ENCODE results near the gene NPHS1.
A peak's percentile ranks its signal among the peaks of the same experiment; 100 is the strongest.

Gene NPHS1, protein sequence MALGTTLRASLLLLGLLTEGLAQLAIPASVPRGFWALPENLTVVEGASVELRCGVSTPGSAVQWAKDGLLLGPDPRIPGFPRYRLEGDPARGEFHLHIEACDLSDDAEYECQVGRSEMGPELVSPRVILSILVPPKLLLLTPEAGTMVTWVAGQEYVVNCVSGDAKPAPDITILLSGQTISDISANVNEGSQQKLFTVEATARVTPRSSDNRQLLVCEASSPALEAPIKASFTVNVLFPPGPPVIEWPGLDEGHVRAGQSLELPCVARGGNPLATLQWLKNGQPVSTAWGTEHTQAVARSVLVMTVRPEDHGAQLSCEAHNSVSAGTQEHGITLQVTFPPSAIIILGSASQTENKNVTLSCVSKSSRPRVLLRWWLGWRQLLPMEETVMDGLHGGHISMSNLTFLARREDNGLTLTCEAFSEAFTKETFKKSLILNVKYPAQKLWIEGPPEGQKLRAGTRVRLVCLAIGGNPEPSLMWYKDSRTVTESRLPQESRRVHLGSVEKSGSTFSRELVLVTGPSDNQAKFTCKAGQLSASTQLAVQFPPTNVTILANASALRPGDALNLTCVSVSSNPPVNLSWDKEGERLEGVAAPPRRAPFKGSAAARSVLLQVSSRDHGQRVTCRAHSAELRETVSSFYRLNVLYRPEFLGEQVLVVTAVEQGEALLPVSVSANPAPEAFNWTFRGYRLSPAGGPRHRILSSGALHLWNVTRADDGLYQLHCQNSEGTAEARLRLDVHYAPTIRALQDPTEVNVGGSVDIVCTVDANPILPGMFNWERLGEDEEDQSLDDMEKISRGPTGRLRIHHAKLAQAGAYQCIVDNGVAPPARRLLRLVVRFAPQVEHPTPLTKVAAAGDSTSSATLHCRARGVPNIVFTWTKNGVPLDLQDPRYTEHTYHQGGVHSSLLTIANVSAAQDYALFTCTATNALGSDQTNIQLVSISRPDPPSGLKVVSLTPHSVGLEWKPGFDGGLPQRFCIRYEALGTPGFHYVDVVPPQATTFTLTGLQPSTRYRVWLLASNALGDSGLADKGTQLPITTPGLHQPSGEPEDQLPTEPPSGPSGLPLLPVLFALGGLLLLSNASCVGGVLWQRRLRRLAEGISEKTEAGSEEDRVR (N-terminal part only)

DNA sequence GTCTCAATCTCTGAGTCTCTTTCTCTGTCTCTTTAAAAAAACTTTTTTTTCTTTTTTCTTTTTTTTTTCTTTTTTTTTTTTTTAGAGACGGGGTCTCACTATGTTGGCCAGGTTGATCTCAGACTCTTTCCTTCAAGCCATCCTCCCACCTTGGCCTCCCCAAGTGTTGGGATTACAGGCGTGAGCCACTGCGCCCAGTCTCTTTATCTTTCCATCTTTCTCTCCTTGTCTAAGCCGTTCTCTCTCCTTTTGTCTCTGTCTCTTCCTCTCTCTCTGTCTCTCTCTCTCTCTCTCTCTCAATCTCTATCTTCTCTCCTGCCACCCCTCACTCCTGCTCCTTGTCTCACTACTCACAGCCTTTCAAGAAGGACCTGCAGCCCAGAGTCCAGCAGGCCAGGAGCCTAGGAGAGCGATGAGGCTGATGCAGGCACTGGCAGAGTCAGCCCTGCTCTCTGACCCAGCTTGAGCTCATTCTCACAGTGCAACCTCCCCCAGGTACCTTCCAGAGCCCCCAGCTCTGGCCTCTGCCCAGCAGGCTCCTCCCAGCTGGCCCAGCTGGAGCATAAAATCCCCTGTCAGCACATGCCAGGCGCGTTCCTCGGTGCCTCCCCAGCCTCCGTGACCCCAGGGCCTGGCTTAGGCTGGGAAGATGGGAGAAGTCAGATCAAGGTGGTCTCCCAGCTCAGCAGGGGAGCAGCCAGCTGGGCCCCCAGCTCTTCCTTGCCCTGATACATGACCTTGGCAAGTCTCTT, at the start of gene NPHS1:
TSS of gene NPHS1 (minus strand) at position 476 of the 752 bp plus-strand sequence. CDS start 667 bp downstream, outside the sequence.
- TF ChIP-seq EZH2 (IDR thresholded peaks at IDR 0.05) (no peak), POLR2AphosphoS5 (IDR thresholded peaks at IDR 0.05; ENCODE audit: borderline replicate concordance, low read depth, low read length) (no peak), FOXP2 (optimal IDR thresholded peaks at IDR 0.05; ENCODE audit: control extremely low read depth, extremely low read length, insufficient read depth) (no peak)
- no peak for DNase-seq (ENCODE audit: low read depth, low spot score)
- Histone ChIP-seq H3K4me3 (no peak within 1 kb of the TSS), H3K36me3 (ENCODE audit: insufficient read depth, low read length) (no peaks in the 10 kb centered on the region), H3K27ac (no peak within 1 kb of the TSS), H3K9me3 (ENCODE audit: low read depth, low read length) (no peaks in the 10 kb centered on the region), H3K9ac (ENCODE audit: insufficient read length) (no peak within 1 kb of the TSS)

DNA sequence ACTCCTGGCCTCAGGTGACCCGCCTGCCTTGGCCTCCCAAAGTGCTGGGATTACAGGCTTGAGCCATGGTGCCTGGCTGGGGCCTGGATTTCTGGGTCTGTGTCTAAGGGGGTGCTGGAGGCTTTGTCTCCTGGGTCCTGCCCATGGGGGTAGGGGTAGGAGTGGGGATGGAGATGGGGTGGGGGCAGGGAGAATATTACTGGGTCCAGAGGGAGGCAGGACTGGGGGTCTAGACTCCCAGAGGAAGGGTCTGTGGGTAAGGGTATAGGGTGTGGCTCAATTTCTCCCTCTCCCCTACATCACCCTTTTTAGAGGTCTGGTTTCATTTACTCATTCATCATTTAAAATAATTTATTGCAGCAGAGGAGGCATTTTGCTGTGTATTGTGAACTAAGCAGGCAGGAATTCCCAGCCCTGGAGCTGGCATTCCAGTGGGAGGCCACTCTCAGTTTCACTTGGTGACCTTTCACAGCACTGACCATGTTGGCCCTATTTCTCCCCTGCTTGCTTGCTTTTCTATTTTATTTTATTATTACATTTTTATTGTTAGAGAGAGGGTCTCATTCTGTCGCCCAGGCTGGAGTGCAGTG, 48.8 kb upstream of the NPHS1 start:
- TF ChIP-seq EZH2 (IDR thresholded peaks at IDR 0.05) (no peak), POLR2AphosphoS5 (IDR thresholded peaks at IDR 0.05; ENCODE audit: borderline replicate concordance, low read depth, low read length) (no peak), FOXP2 (optimal IDR thresholded peaks at IDR 0.05; ENCODE audit: control extremely low read depth, extremely low read length, insufficient read depth) (no peak)
- H3K4me3 ChIP-seq = 0 out of 2 replicates have a peak overlapping the region, but pooled peaks have one; percentile 90
- DNase-seq (ENCODE audit: low read depth, low spot score) = no peak
- no peak overlapping the region for H3K27ac ChIP-seq
- H3K9me3 ChIP-seq (ENCODE audit: low read depth, low read length) = no peaks in the 10 kb centered on the region
- H3K36me3 ChIP-seq (ENCODE audit: insufficient read depth, low read length) = peaks cover 2% of the 10 kb centered on the region; the same call in 1 of the 2 replicates
- no peak overlapping the region for H3K9ac ChIP-seq (ENCODE audit: insufficient read length)

DNA sequence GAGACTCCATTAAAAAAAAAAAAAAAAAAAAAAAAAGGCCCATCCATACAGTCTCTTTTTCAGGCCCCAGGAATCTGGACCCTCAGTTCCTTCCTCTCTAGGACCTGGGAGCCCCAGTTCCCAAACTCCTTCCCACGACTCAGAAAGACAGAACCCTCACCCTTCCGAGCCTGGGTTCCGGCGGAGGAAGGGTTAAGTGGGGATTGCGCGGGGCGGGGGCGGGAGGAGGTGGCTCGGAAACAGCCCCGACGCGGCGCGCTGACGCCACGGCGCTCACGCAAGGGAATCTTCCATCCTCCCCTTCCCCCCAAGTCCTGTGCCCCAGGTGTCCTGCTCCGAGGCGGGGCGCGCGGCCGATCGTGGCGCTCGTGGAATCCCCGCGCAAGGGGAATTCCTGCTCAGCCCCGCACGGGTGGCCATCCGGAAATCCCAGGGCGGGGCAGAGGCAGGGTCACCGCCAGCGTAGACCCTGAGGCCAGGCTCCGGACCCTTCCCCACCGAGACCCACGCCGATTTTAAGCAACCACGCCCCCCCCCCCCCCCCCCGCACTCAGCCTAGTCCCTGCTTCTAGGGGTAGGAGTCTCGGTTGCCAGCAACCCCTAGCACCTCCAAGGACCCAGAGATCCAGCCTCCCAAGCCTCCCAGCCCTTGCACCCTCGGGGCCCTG, 47.4 kb upstream of the NPHS1 start:
- Histone ChIP-seq H3K36me3 (ENCODE audit: insufficient read depth, low read length) (peaks cover 5% of the 10 kb centered on the region; the same call in 1 of the 2 replicates), H3K9ac (ENCODE audit: insufficient read length) (peak overlapping the region; percentile 89), H3K9me3 (ENCODE audit: low read depth, low read length) (no peaks in the 10 kb centered on the region), H3K4me3 (peak overlapping the region; percentile 90), H3K27ac (no peak overlapping the region)
- TF ChIP-seq POLR2AphosphoS5 (IDR thresholded peaks at IDR 0.05; ENCODE audit: borderline replicate concordance, low read depth, low read length) (peak; percentile 78), FOXP2 (optimal IDR thresholded peaks at IDR 0.05; ENCODE audit: control extremely low read depth, extremely low read length, insufficient read depth) (no peak)
- DNase-seq (ENCODE audit: low read depth, low spot score) = no peak

- Histone ChIP-seq H3K4me3 (peak overlapping the region; percentile 90), H3K27ac (no peak overlapping the region)
- TF ChIP-seq POLR2AphosphoS5 (IDR thresholded peaks at IDR 0.05; ENCODE audit: borderline replicate concordance, low read depth, low read length) = no peak
- TF ChIP-seq FOXP2 (optimal IDR thresholded peaks at IDR 0.05; ENCODE audit: control extremely low read depth, extremely low read length, insufficient read depth) = no peak
These were observed 46.1 kb upstream of the NPHS1 start for GRCh38 chr19:35898499-35898809.

DNA sequence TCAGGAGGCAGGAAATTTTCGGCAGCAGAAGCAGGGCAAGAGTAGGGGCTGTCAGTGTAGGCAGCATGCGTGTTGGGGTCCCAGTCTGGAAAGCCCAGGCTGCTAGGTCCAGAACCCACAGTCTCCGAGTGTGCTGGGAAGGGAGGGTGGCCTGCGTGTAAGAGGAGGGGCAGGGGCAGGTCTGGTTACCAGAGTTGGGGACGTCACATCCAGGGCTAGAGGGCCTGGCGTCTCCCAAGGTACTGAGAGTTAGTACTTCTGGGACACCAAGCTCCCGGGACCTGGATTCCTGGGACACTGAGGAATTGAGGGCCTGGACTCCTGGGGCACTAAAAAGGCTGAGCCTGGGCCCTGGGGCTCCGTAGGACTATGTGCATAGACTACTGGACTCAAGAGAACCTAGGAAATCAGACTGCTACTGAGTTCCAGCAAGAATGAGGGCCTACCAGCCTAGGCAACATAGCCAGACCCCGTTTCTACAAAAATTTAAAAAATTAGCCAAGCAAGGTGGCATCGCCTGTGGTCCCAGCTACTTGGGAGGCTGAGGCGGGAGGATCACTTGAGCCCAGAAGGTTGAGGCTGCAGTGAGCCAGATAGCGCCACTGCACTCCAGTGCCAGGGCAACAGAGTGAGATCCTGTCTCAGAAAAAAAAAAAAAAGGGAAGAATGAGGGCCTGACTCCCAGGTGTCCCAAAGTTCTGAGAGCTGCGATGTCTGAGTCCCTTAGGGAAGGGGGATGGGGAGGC, 45.6 kb upstream of the NPHS1 start:
- TF ChIP-seq POLR2AphosphoS5 (IDR thresholded peaks at IDR 0.05; ENCODE audit: borderline replicate concordance, low read depth, low read length) (no peak), FOXP2 (optimal IDR thresholded peaks at IDR 0.05; ENCODE audit: control extremely low read depth, extremely low read length, insufficient read depth) (no peak), EZH2 (IDR thresholded peaks at IDR 0.05) (no peak)
- no peak for DNase-seq (ENCODE audit: low read depth, low spot score)
- no peak overlapping the region for H3K4me3 ChIP-seq
- H3K9me3 ChIP-seq (ENCODE audit: low read depth, low read length) = no peaks in the 10 kb centered on the region
- H3K36me3 ChIP-seq (ENCODE audit: insufficient read depth, low read length) = peaks cover 5% of the 10 kb centered on the region; the same call in 1 of the 2 replicates
- no peak overlapping the region for H3K9ac ChIP-seq (ENCODE audit: insufficient read length)
- H3K27ac ChIP-seq = no peak overlapping the region

More at GRCh38 chr19:35898499-35898809, 46.1 kb upstream of the NPHS1 start:
- no peak for DNase-seq (ENCODE audit: low read depth, low spot score)
- Histone ChIP-seq H3K9me3 (ENCODE audit: low read depth, low read length) (no peaks in the 10 kb centered on the region), H3K9ac (ENCODE audit: insufficient read length) (peak overlapping the region; percentile 89), H3K36me3 (ENCODE audit: insufficient read depth, low read length) (peaks cover 5% of the 10 kb centered on the region; the same call in 1 of the 2 replicates)

DNA sequence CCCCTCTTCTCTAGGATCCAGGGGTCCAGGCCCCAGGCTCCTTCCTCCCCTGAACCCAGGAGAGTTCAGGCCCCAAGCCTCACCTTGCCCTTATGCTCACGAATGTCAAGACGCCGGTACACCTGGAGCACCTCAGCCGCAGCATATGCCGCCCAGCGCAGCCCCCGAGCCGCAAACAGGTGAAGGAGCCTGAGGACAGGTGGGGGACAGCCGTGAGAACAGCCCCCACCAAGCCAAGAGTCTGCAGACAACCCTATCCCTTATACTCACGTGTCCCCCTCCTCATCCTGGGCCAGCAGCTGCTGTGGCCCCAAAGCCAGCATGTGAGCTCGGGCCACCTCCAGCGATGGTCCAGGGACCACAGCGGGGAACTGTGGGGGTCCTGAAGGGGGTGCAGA, 44.3 kb upstream of the NPHS1 start:
- TF ChIP-seq EZH2 (IDR thresholded peaks at IDR 0.05) (no peak), FOXP2 (optimal IDR thresholded peaks at IDR 0.05; ENCODE audit: control extremely low read depth, extremely low read length, insufficient read depth) (no peak), POLR2AphosphoS5 (IDR thresholded peaks at IDR 0.05; ENCODE audit: borderline replicate concordance, low read depth, low read length) (no peak)
- H3K27ac ChIP-seq = no peak overlapping the region
- no peak overlapping the region for H3K4me3 ChIP-seq
- no peaks in the 10 kb centered on the region for H3K9me3 ChIP-seq (ENCODE audit: low read depth, low read length)
- peaks cover 5% of the 10 kb centered on the region; the same call in 1 of the 2 replicates for H3K36me3 ChIP-seq (ENCODE audit: insufficient read depth, low read length)
- DNase-seq (ENCODE audit: low read depth, low spot score) = no peak
- H3K9ac ChIP-seq (ENCODE audit: insufficient read length) = no peak overlapping the region

All from SK-N-MC (cell line).